Fibroblast of mammary gland (primary cell): ENCODE measurements around the gene THRAP3.
A peak's percentile ranks its signal among the peaks of the same experiment; 100 is the strongest.

Source experiments
- DNase-seq: peaks from one replicate; pipeline ENCODE4 v3.0.0-alpha.2; 2010; ENCODE audit warnings: low read depth
- H3K4me3 ChIP-seq: 2 replicates; pipeline ENCODE4 v1.5.1; 2011; ENCODE audit warnings: low read depth, mild to moderate bottlenecking, low read length, moderate library complexity; ENCODE audit not compliant: control insufficient read depth
- TF ChIP-seq, protein P1 (sequence below): conservative IDR thresholded peaks from 2 replicates; pipeline ENCODE4 v1.5.1; 2011; ENCODE audit warnings: low read depth, low read length, inconsistent platforms; ENCODE audit not compliant: control insufficient read depth, insufficient read depth

THRAP3 gene

DNA sequence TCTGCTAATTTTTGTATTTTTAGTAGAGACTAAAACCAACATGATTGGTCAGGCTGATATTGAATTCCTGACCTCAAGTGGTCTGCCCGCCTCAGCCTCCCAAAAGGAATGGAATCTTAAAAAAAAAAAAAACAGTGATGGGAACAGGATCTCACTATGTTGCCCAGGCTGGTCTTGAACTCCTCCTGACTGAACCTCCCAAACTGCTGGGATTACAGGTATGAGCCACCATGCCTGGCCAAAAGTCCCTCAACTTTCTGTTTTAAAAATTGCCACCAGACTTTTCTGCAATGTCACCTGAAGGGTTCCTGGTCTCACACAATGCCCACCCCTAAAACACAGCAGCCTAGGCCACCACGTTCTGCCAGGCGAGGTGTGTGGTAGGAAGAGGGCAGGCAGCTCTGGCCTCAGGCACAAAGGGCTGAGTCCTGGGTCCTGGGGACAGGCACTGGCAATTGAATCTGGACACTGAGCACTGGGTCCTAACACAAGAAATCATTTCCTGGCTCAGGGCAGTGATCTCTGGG is 21.2 kb upstream of the THRAP3 start:
- H3K4me3 ChIP-seq = no peak overlapping the region
- TF ChIP-seq, protein P1, sequence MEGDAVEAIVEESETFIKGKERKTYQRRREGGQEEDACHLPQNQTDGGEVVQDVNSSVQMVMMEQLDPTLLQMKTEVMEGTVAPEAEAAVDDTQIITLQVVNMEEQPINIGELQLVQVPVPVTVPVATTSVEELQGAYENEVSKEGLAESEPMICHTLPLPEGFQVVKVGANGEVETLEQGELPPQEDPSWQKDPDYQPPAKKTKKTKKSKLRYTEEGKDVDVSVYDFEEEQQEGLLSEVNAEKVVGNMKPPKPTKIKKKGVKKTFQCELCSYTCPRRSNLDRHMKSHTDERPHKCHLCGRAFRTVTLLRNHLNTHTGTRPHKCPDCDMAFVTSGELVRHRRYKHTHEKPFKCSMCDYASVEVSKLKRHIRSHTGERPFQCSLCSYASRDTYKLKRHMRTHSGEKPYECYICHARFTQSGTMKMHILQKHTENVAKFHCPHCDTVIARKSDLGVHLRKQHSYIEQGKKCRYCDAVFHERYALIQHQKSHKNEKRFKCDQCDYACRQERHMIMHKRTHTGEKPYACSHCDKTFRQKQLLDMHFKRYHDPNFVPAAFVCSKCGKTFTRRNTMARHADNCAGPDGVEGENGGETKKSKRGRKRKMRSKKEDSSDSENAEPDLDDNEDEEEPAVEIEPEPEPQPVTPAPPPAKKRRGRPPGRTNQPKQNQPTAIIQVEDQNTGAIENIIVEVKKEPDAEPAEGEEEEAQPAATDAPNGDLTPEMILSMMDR = no peak
- DNase-seq = no peak

DNA sequence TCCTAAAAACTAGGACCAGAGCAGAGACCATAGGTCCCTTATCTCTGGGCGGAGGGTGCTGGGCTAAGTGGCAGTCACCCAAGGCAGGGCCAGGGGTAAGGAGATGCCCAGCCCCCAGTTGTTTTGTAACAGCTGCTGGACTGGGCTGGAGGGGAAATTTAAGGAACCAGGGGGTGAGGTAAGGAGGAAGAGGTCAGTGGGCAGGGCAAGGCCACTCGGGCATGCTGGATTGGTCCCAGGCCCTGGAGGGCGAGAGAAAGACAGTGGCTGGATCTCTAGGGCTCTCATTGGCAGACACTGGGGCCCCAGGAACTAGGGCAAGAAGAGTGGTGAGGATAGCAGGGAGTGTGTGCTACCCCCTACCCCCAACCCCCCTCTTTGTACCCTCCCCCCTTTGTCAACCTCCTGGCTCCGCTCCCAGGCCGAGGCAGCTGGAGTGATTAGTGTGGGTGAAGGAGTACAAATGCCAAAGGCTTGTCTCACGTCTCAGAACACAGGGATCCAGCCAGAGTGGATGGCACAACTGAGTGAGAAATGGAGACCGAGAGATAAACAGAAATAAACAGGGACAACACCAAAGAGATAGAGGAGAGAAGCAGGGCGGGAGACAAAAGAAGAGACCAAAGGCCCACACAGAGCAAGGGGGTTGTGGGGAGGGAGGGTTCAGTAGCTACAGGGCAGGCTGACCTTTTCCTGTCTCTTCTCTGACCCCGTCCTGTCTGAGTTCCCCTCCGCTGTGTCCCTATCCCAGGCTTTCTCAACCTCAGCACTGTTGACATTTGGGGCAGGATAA is 20.5 kb upstream of the THRAP3 start:
- DNase-seq = peak; percentile 40
- H3K4me3 ChIP-seq = no peak overlapping the region
- TF ChIP-seq, protein P1 = no peak

DNA sequence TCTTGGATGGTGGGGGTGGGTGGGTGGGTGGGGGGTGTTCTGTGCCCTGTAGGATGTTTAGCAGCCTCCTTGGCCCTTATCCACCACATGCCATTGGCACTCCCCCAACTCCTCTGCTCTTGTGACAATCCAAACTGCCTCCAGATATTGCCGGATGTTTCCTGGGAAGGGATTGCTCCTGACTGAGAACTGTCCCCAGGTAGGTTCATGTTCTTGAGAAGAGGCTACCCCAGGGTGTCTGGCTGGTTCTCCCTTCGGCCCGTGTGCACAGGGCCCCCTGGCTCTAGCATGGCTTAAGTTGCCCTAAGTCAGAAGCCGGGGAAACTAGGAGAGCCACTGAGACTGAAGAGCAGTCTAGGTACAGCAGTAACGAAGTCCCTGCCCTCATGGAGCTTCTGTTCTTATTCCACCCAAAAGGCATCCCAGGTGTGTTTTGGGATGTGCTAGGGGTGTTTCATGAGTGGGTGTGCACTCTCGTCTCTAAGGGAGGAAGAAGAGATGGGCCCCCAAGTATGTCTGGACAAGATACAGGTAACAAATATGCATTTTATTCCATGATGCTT is 19.8 kb upstream of the THRAP3 start:
- no peak for DNase-seq
- no peak overlapping the region for H3K4me3 ChIP-seq
- TF ChIP-seq, protein P1 = no peak

DNA sequence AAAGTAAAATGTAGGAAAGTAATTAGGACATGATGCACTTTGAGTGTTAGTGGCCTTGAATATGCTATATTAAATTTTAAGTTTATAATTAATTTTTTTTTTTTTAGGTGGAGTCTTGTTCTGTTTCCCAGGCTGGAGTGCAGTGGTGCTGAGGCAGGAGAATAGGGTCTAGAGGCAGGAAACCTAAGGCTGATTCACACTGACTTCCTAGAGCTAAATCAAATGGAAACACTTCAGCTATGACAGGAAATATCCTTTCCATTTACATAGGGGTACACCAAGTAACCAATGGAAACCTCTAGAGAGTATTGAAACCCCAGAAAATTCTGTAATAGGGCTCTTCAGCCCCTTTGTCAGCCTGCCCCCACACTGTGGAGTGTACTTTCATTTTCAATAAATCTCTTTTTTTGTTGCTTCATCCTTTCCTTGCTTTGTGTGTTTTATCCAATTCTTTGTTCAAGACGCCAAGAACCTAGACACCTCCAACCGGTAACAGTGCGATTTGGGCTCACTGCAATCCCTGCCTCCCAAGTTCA is 17.9 kb upstream of the THRAP3 start:
- H3K4me3 ChIP-seq = no peak overlapping the region
- TF ChIP-seq, protein P1 = no peak
- no peak for DNase-seq

DNA sequence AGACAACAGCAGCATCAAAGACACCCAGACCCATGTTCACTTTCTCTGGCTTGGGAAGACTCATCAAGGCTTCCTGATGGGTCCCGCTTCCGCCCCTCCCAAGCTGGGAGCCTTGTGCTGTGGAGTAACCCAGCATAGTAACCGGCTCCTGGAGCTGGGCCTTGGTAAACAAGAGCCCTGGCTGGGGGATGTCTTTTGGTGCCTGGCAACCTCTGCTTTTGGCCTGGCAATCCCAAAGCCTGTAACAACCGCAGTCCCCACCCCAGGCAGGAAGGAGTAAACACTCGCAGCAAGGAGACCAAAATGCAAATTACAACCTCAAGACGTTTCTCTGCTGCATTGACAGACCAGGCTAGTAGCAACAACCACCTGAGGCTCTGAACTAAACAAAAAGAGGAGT is 16.9 kb upstream of the THRAP3 start:
- TF ChIP-seq, protein P1 = no peak
- H3K4me3 ChIP-seq = no peak overlapping the region
- peak; percentile 63 for DNase-seq

DNA sequence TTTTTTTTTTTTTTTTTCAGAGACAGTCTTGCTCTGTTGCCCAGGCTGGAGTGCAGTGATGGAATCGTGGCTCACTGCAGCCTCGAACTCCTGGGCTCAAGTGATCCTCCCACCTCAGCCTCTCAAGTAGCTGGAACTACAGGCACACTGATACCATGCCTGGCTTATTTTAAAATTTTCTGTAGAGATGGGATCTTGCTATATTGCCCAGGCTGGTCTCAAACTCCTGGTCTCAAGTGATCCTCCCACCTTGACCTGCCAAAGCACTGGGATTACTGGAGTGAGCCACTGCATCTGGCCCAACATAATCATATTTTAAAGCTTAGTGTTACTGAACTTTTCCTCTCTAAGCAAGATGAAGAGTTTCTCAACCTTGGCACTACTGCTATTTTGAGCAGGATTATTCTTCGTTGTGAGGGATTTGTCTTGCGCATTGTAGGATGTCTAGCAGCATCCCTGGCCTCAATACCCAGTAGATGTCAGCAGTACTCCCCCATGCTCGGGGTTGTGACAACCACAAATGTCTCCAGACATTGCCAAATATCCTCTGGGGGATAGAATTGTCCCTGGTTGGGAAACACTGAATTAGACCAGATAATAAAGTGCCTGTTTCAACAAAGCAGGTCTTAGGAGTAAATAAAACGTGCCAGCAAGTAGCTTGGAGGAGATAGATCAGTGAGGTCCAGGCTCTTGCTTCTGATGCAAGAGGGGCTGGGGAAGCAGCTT is 15.1 kb upstream of the THRAP3 start:
- no peak for DNase-seq
- no peak overlapping the region for H3K4me3 ChIP-seq
- TF ChIP-seq, protein P1 = no peak
